ENCODE results near the gene TRAPPC1.

Gene TRAPPC1

DNA sequence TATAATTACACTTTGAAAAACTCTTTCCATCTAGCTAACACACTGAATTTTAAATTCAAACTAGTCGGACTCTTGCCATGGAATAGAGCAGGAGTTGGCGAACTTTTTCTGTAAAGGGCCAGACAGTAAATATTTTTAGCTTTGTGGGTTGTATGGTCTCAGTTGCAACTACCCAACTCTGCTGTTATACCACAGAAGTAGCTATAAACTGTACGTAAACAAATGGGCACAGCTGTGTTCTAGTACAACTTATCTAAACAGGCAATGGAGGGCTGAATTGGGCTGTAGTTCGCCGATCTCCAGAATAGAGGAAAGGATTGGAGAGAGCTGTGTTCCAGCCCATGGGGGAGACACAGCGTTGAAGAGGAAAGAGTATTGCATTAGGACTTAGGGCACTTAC, 9.0 kb upstream of the TRAPPC1 start:
- TF ChIP-seq POLR2AphosphoS5 (IDR thresholded peaks at IDR 0.05; ENCODE audit: low read depth, low read length): no peak
- no peak for TF ChIP-seq SIN3A (IDR thresholded peaks at IDR 0.05; ENCODE audit: borderline replicate concordance, insufficient read depth, low read length)
- TF ChIP-seq, protein P1, sequence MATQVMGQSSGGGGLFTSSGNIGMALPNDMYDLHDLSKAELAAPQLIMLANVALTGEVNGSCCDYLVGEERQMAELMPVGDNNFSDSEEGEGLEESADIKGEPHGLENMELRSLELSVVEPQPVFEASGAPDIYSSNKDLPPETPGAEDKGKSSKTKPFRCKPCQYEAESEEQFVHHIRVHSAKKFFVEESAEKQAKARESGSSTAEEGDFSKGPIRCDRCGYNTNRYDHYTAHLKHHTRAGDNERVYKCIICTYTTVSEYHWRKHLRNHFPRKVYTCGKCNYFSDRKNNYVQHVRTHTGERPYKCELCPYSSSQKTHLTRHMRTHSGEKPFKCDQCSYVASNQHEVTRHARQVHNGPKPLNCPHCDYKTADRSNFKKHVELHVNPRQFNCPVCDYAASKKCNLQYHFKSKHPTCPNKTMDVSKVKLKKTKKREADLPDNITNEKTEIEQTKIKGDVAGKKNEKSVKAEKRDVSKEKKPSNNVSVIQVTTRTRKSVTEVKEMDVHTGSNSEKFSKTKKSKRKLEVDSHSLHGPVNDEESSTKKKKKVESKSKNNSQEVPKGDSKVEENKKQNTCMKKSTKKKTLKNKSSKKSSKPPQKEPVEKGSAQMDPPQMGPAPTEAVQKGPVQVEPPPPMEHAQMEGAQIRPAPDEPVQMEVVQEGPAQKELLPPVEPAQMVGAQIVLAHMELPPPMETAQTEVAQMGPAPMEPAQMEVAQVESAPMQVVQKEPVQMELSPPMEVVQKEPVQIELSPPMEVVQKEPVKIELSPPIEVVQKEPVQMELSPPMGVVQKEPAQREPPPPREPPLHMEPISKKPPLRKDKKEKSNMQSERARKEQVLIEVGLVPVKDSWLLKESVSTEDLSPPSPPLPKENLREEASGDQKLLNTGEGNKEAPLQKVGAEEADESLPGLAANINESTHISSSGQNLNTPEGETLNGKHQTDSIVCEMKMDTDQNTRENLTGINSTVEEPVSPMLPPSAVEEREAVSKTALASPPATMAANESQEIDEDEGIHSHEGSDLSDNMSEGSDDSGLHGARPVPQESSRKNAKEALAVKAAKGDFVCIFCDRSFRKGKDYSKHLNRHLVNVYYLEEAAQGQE (IDR thresholded peaks at IDR 0.05; ENCODE audit: insufficient read depth in 1 of 2, low read depth in 2 of 2, low read length in 2 of 2): no peak
- TF ChIP-seq FOXP2 (optimal IDR thresholded peaks at IDR 0.05; ENCODE audit: borderline replicate concordance, extremely low read depth, extremely low read length, insufficient read depth): no peak
- no peak for TF ChIP-seq TAF1 (IDR thresholded peaks at IDR 0.05; ENCODE audit: borderline replicate concordance, insufficient read depth, low read length)

DNA sequence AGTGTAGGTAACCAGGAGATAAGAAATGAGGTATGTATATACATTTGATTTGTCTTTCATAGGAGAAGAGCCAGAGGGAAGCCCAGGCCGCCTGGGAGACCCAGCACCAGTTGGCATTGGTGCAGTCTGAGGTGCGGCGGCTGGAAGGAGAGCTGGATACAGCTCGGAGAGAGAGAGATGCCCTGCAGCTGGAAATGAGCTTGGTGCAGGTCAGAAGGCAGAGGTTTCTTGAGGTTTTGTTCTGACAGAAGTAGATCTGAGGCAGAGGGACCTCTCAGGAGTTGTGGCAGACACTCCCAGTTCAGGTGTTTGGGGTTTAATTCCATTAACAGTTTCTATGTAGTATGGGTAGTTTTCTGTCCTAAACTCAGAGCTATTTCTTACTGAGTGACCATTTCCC, 8.3 kb upstream of the TRAPPC1 start:
- TF ChIP-seq FOXP2 (optimal IDR thresholded peaks at IDR 0.05; ENCODE audit: borderline replicate concordance, extremely low read depth, extremely low read length, insufficient read depth): no peak
- no peak for TF ChIP-seq TAF1 (IDR thresholded peaks at IDR 0.05; ENCODE audit: borderline replicate concordance, insufficient read depth, low read length)
- TF ChIP-seq, protein P1 (IDR thresholded peaks at IDR 0.05; ENCODE audit: insufficient read depth in 1 of 2, low read depth in 2 of 2, low read length in 2 of 2): no peak
- no peak for TF ChIP-seq SIN3A (IDR thresholded peaks at IDR 0.05; ENCODE audit: borderline replicate concordance, insufficient read depth, low read length)
- no peak for TF ChIP-seq POLR2AphosphoS5 (IDR thresholded peaks at IDR 0.05; ENCODE audit: low read depth, low read length)

DNA sequence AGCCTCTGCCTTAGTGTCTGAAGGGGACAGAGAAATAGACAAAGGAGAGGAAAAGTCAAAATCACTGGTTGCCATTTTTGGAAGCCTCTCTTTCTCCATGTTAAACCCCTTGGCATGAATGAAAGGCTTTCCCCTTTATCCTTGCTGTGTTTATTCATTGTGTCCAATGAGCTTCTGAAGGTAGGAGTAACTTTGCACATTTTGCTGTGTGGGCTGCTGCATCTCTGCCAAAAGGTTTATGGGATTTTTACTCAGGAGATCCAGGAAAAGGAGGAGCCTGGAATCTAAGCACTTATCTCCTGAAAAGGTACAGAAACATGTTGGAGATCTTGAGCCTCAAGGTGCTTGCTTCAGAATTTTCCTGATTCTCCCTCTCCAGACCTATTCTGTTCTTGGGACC, 4.1 kb upstream of the TRAPPC1 start:
- TF ChIP-seq, protein P1 (IDR thresholded peaks at IDR 0.05; ENCODE audit: insufficient read depth in 1 of 2, low read depth in 2 of 2, low read length in 2 of 2): no peak

DNA sequence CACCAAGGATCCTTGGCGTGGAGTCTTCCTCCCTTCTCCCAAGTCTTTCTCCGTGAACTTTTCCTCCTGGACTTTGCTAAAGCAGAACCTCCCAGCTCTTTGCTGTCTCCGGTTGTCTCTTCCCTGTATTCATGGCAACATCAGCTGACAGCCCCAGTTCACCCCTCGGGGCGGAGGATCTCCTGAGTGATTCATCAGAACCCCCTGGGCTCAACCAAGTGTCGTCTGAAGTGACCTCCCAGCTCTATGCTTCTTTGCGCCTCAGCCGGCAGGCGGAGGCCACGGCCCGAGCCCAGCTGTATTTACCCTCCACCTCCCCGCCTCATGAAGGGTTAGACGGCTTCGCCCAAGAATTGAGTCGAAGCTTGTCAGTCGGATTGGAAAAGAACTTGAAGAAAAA, 1.2 kb upstream of the TRAPPC1 start:
- TF ChIP-seq POLR2AphosphoS5 (IDR thresholded peaks at IDR 0.05; ENCODE audit: low read depth, low read length): no peak
- TF ChIP-seq, protein P1 (IDR thresholded peaks at IDR 0.05; ENCODE audit: insufficient read depth in 1 of 2, low read depth in 2 of 2, low read length in 2 of 2): no peak
- no peak for TF ChIP-seq FOXP2 (optimal IDR thresholded peaks at IDR 0.05; ENCODE audit: borderline replicate concordance, extremely low read depth, extremely low read length, insufficient read depth)
- TF ChIP-seq SIN3A (IDR thresholded peaks at IDR 0.05; ENCODE audit: borderline replicate concordance, insufficient read depth, low read length): peak; percentile 89; the same call in 1 of the 2 replicates
- TF ChIP-seq TAF1 (IDR thresholded peaks at IDR 0.05; ENCODE audit: borderline replicate concordance, insufficient read depth, low read length): no peak

DNA sequence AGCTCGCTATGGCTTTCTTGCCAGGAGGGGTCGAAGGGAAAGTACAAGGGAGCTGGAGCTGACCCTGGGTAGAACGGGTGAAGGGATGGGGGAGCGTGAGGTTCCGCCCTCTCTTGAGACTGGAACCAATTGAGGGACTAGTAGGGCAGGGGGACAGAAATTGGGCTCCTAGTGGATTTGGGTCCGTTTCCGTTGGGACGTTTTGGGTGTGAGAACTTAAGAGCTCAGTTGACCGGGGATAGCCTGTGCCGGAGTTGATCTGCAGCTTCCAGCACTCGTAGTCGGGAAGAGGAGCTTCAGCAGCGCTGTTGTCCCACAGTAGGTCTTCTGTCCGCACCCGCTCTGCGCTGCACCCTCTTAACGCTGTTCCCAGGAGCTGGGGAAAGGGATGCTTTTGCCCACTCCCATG, 741 bp upstream of the TRAPPC1 start:
- no peak for TF ChIP-seq TAF1 (IDR thresholded peaks at IDR 0.05; ENCODE audit: borderline replicate concordance, insufficient read depth, low read length)
- no peak for TF ChIP-seq FOXP2 (optimal IDR thresholded peaks at IDR 0.05; ENCODE audit: borderline replicate concordance, extremely low read depth, extremely low read length, insufficient read depth)
- TF ChIP-seq, protein P1 (IDR thresholded peaks at IDR 0.05; ENCODE audit: insufficient read depth in 1 of 2, low read depth in 2 of 2, low read length in 2 of 2): no peak
- no peak for TF ChIP-seq POLR2AphosphoS5 (IDR thresholded peaks at IDR 0.05; ENCODE audit: low read depth, low read length)
- peak; percentile 5; the same call in 1 of the 2 replicates for TF ChIP-seq SIN3A (IDR thresholded peaks at IDR 0.05; ENCODE audit: borderline replicate concordance, insufficient read depth, low read length)

Measured in PFSK-1 (cell line).